Heart right ventricle (tissue), 16 donors: ENCODE results near the gene MOG. TPM values are rescaled to one million over a fixed set of nuclear protein-coding genes. Genes with fewer than 3 reads are reported as not detected.

ENCODE experiments used
- ATAC-seq, 8 donors: fragments of 200-7000 bp; cut with Tn5 transposase; one replicate each; pipeline ENCODE4 v1.9.1; 2020; ENCODE audit warnings: mild to moderate bottlenecking in 8 of 8, moderate library complexity in 8 of 8, moderate number of reproducible peaks in 1 of 8
- DNase-seq, 2 donors: peaks; one replicate each; pipeline ENCODE4 v3.0.0-alpha.2; 2020
- H3K27ac ChIP-seq, 10 donors: fragments of 200-600 bp; sonication (generic) in 2 of 10; one replicate each; pipeline versions ENCODE4 v1.5.0 to v1.8.0; 2020 to 2022; ENCODE audit warnings: mild to moderate bottlenecking in 3 of 10
- H3K27me3 ChIP-seq, 7 donors: fragments of 200-600 bp; one replicate each; pipeline ENCODE4 v1.8.0; 2021 to 2022; ENCODE audit warnings: mild to moderate bottlenecking in 2 of 7
- H3K36me3 ChIP-seq, 9 donors: fragments of 200-600 bp; sonication (generic) in 1 of 9; one replicate each; pipeline versions ENCODE4 v1.5.0 to v1.8.0; 2020 to 2022; ENCODE audit warnings: mild to moderate bottlenecking in 2 of 9
- H3K4me1 ChIP-seq, 9 donors: fragments of 200-600 bp; sonication (generic) in 1 of 9; one replicate each; pipeline versions ENCODE4 v1.5.0 to v1.8.0; 2020 to 2022; ENCODE audit warnings: mild to moderate bottlenecking in 4 of 9
- H3K4me3 ChIP-seq, 10 donors: fragments of 200-600 bp; sonication (generic) in 2 of 10; one replicate each; pipeline versions ENCODE4 v1.5.0 to v1.8.0; 2020 to 2022; ENCODE audit warnings: mild to moderate bottlenecking in 7 of 10, moderate library complexity in 2 of 10
- H3K9me3 ChIP-seq, 11 donors: fragments of 200-600 bp in 10 of 11; sonication (generic) in 2 of 11; one replicate each; pipeline versions ENCODE4 v1.5.0 to v1.8.0; 2013 to 2022; ENCODE audit warnings: mild to moderate bottlenecking in 2 of 11, control low read depth in 1 of 11, moderate library complexity in 1 of 11
- CTCF ChIP-seq, 9 donors: fragments of 200-600 bp; sonication (generic) in 2 of 9; IDR thresholded peaks; one replicate each; pipeline versions ENCODE4 v1.5.0 to v1.8.0; 2021 to 2022; ENCODE audit warnings: antibody characterized with exemption in 9 of 9, mild to moderate bottlenecking in 5 of 9, moderate library complexity in 1 of 9
- WGBS, 2 donors: extraction: QIAGEN DNeasy Blood & Tissue Kit; methylation state at CpG; one replicate each; pipeline ENCODE4 v1.1.7; 2013; ENCODE audit warnings: inconsistent platforms in 1 of 2; 5-methylcytosine and 5-hydroxymethylcytosine counted together
- intact Hi-C, 10 donors: fragments of 100-400 bp; cut with DNase I; formaldehyde crosslinking; loops; one replicate each; pipeline versions ENCODE4 v1.11.1 to v1.14.2; 2022
- long read RNA-seq, 3 donors: library from polyadenylated mRNA; unstranded; transcript quantifications; one replicate each; pipeline ENCODE4 v2.0.0, GENCODE V29; 2020 to 2021
- polyA plus RNA-seq, 2 donors: library from polyadenylated mRNA; stranded (reverse); fragments of 200-250 nt; gene quantifications; one replicate each; pipeline ENCODE4 v1.2.3, GENCODE V29; 2013
- total RNA-seq, 10 donors: library from RNA; stranded (reverse); fragmentation: NEBNext Ultra II Directional in 3 of 10; extraction: Animal tissue kit (Norgen Biotek cat#: 25700) in 3 of 10; gene quantifications; one replicate each; pipeline versions ENCODE4 v1.2.1 to v1.2.4, GENCODE V29; 2021 to 2023
- donor health status: Arrhythmogenic right ventricular cardiomyopathy.
- donor health status: ischemic (EF 13 %, LVEDD 7.1; RV severe dilation, severe dysfunction).
- donor health status: healthy with polysubstance abuse.
- donor health status: DM: no; HTN: yes; CAD: no.
- donor health status: DM: no; HTN: no; CAD: no.
- donor health status: ischemic (EF 25% LVEDD 6.9; RV normal size, moderate dysfunction).
- donor health status: ischemic (EF 25% LVEDD 5.7; RV mildly dilated, moderate dysfunction).
- donor health status: healthy.
- donor health status: DM: yes; HTN: yes; CAD: no.
- donor health status: Ischemic cardiomyopathy.
- donor health status: ischemic (EF 35%, LVEDD 5.7; RV mildly dilated, moderate dysfunction).
- donor health status: nonischemic (EF 11% LVEDD 7.7; RV severe dilation, severe dysfunction).
- donor health status: DM: yes; HTN: yes; CAD: no.
- donor health status: PGD.
- donor health status: ischemic (EF 29% LVEDD 5.4; RV normal size, mild dysfunction).
- donor health status: nonischemic (EF 23%, LVEDD 6.1; RV moderate dilation, normal function).

The MOG gene
- total RNA-seq = 10 to 100 TPM in 2 of 10 donors, 1 to 10 TPM in 8; 1.6 to 13.6 (median 3.2) TPM
- 1 to 10 TPM in 1 of 2 donors, under 1 TPM in 1; 0.19 to 3.1 TPM for polyA plus RNA-seq
- long read RNA-seq, donor 1 = 0 reads
- long read RNA-seq, donor 2, partial matches to known transcripts = 0 of 2 reads
- long read RNA-seq, donor 2, other reads (novel, unspliced or antisense) = 2 of 2 reads
- long read RNA-seq, donor 3, partial matches to known transcripts = 1 of 9 reads
- long read RNA-seq, donor 3, other reads (novel, unspliced or antisense) = 8 of 9 reads

- Histone ChIP-seq H3K27me3 (peaks cover 0 to 30% (median 0%) of the 10 kb centered on the region in 7 donors), H3K9me3 (no peaks in the 10 kb centered on the region), H3K4me3 (no peak within 1 kb of the TSS), H3K4me1 (peaks cover 0 to 32% (median 12%) of the 10 kb centered on the region in 9 donors), H3K27ac (peak within 1 kb of the TSS; percentile 76 to 90 (median 84)), H3K36me3 (no peaks in the 10 kb centered on the region)
- DNase-seq = no peak
- no peak for TF ChIP-seq CTCF (IDR thresholded peaks at IDR 0.05)
- 51 to 54% methylated on average over 4 of the region's 4 CpGs for WGBS, 2 donors
- intact Hi-C loops = loop anchor here in 2 of 10 donors (10.0 kb wide), 1 partner anchor 98 kb away; no protein-coding TSS in a partner anchor
- ATAC-seq = peak in 5 of 8 donors; percentile 8 to 46 (median 39)
These were observed at the start of gene MOG for GRCh38 chr6:29656798-29657197. Gene MOG, plus strand, starts transcription at chr6:29657092. Its CDS starts 118 bp downstream, at chr6:29657210.

- H3K27ac ChIP-seq = no peak overlapping the region
- H3K4me1 ChIP-seq = no peaks in the 10 kb centered on the region
- H3K27me3 ChIP-seq = no peaks in the 10 kb centered on the region
- DNase-seq (no peak), ATAC-seq (no peak)
- H3K4me3 ChIP-seq = no peak overlapping the region
- H3K36me3 ChIP-seq = peaks cover 0 to 100% (median 50%) of the 10 kb centered on the region in 9 donors
- intact Hi-C loops = no loop called here
- no peaks in the 10 kb centered on the region for H3K9me3 ChIP-seq
- TF ChIP-seq CTCF (IDR thresholded peaks at IDR 0.05) = no peak
These were observed 48.8 kb upstream of the MOG start for GRCh38 chr6:29608131-29608530.

- H3K27me3 ChIP-seq = no peaks in the 10 kb centered on the region
- peaks cover 0 to 100% (median 44%) of the 10 kb centered on the region in 9 donors for H3K36me3 ChIP-seq
- WGBS, 2 donors = 97 to 100% methylated on average over 4 of the region's 4 CpGs
- H3K27ac ChIP-seq = no peak overlapping the region
- DNase-seq (no peak), ATAC-seq (no peak)
- H3K9me3 ChIP-seq = no peaks in the 10 kb centered on the region
- H3K4me1 ChIP-seq = no peaks in the 10 kb centered on the region
- no peak for TF ChIP-seq CTCF (IDR thresholded peaks at IDR 0.05)
- H3K4me3 ChIP-seq = no peak overlapping the region
- intact Hi-C loops = no loop called here
These were observed 46.4 kb upstream of the MOG start for GRCh38 chr6:29610540-29610939.

GRCh38 chr6:29611426-29611825 is 45.5 kb upstream of the MOG start:
- WGBS, 2 donors = 78% methylated on average over 4 of the region's 4 CpGs
- H3K4me1 ChIP-seq = no peaks in the 10 kb centered on the region
- H3K4me3 ChIP-seq = no peak overlapping the region
- no peaks in the 10 kb centered on the region for H3K27me3 ChIP-seq
- no peak for TF ChIP-seq CTCF (IDR thresholded peaks at IDR 0.05)
- DNase-seq = no peak
- intact Hi-C loops = no loop called here
- H3K9me3 ChIP-seq = no peaks in the 10 kb centered on the region
- H3K27ac ChIP-seq = no peak overlapping the region
- ATAC-seq = no peak
- H3K36me3 ChIP-seq = peaks cover 0 to 100% (median 48%) of the 10 kb centered on the region in 9 donors
